ENCODE results near the gene PALM.

The PALM gene

DNA sequence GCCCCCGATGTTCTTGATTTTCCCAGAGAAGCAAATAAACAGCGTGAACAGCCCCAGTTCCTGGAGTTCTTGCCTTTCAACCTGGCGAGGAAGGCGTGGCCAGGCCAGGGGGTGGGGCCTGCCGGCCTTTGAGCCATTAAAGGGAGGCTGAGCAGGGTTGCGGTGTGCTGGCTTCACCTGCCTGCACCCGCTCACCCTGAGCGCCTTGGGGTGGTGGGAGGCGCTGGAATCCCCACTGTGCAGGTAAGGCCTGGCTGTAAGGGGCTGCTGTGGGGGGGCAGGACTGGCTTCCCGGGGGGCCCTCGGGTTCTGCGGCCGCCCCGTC is 39.5 kb downstream of the PALM start:
- DNase-seq = no peak

- DNase-seq = no peak
Measured at GRCh38 chr19:749811-750210, 41.1 kb downstream of the PALM start.

DNA sequence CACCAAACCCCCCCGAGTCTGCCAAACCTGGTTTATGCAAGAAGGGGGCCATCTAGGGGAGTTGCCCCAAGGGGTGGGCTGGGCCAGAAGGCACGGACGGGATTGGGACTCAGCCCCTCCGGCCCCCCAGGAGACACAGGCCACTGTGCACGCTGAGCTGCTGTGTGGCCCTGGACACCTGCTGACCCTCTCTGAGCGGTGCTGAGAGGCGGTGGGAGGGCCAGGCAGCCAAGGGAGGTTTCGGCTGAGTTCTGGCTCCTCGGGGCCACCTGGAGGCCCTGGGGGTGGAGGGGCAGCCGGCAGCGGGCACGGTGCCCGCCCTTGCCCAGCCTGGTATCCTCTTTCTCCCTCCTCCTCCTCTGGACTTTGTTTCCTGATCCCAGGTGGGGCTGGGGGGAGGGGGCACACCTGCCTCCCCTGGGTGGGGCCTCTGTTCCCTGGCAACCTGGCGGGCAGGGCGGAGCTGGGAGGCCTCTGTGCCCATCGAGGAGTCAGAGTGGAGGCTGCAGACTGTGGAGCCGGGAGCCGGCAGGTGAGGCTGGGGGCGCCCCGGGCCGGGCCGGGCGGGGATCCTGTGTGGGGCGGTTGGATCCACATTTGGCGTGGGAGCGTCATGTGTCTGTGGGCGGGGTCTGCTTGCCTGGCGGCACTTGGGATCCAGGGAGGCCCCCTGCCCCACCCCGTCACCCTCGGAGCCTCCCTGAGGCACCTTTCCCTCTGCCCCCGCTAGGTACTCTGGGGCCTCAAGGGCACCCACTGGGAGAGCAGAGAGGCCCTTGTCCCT is 42.1 kb downstream of the PALM start, which contains the start of gene MISP:
Gene MISP (plus strand): TSS at position 473 of the 784 bp plus-strand sequence. CDS start 5,835 bp downstream, outside the sequence.
- no peak for DNase-seq

DNA sequence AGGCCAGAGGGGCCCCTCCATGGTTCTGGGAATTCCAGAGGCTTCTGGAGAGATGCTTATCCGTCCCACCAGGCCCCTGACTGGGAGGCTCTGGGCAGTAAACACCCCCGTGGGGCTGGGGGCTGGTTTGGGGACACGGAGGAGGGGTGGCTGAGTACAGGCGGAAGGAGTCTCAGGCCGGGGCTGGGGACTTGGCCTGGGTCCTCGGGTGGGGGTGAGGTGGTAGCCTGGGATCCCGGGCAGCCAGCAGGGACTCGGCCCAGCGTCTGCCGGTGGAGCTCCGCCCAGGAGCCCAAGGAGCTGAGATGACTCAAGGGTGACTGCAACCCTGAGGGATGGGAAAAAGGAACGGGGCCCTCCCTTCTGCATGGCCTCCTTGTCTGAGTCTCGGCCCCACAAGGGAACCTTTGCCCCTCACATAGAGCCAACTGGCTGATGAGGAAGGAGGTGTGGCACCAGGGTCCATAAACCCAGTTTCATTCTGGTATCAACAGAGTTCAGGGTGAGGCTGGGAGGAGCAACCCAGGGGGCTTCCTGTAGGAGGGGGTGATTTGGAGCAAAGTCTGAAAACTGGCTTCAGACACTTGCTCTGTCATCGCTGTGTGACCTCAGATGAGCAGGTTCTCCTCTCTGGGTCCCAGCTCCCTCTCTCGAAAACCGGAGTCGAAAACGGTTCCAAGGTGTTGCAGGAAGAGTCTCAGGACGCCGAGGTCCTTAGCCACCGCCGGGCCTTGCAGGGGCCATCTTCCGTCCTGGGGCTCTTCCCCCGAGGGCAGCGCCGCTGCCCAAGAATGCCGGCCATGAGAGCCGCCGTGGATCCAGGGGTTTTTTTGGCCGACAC is 43.0 kb downstream of the PALM start:
- no peak for DNase-seq

DNA sequence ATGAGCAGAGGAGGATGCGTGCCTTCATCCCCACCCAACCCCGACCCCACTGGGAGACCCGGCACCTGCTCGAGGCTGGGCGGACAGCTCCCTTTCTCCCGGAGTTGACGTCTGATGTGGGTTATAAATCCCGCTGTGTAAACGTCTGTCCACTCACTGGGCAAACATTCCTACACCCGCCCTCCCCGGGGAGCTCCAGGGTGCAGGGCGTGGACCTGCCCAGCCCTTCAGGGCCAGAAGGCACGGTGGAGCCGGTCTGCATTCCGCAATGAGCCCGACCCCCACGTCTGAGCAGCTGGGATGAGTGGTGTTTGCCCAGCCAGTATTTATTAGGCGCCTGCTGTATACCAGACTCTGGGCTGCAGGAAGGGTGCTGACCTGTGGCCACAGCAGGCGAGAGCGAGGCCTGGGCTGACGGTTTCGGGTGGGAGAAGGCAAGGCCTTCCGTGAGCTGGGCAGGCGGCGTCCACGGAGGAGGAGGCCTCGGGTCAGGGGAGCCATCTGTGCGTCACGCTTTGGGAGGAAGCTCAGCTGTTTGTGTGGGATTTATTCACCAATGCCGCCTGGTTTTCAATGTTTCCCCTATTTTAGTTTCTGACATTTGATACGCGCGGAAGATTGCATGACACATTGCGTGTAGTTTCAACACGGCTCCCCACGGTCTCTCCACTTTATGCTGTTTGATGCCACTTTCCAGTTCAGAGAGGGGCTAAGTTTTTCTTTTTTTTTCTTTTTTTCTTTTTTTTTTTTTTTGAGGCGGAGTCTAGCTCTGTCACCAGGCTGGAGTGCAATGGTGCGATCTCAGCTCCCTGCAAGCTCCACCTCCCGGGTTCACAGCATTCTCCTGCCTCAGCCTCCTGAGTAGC is 44.1 kb downstream of the PALM start:
- no peak for DNase-seq

DNA sequence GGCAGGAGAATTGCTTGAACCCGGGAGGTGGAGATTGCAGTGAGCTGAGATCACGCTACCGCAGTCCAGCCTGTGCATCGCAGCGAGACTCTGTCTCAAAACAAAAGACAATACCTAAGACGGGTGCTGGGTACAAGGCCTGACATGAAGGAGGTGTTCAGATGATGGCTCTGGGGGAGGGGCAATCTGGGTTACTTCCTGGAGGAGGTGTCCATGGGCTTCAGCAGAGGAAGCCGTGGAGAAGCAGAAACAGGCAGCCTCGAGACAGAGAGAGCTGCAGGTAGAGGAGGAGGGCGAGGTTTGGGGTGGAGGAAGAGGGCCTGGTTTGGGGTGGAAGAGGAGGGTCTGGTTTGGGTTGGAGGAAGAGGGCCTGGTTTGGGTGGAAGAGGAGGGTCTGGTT is 45.8 kb downstream of the PALM start:
- DNase-seq = no peak

DNA sequence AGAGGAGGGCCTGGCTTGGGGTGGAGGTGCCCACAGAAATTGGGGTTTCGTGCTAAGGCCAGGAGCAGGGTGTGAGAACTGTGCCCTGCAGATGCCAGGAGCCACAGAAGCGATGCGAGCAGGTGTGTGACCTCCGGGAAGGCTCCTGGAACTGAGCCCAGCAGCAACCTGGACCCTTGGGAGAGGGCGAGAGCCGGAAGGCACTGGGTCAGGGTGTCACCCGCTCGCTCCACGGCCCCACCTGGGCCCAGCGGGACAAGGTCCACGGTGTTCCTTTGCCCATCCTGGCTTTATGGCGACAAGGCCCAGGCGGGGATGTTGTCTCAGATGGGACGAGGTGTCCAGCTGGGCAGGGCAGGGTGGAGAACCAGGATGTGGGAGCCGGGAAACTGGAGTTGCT is 46.3 kb downstream of the PALM start:
- no peak for DNase-seq

DNA sequence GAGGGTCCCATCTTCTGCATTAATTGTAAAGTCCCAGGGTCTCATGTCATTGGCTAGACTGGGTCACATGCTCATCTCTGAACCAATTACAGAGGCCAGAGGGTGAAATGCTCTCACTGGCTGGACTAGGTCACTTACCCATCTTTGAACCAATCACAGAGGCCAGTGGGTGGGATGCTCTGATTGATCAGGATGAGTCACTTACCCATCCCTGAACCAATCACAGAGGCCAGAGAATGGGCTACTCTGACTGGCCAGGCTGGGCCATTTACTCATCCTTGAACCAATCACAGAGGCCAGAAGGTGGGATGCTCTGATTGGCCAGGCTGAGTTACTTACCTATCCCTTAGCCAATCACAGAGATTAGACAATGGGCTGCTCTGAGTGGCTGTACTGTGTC is 47.5 kb downstream of the PALM start:
- DNase-seq = peak in 1 of 58 donors; percentile 33

GRCh38 chr19:756821-757688 is 48.3 kb downstream of the PALM start:
- DNase-seq = no peak

DNA sequence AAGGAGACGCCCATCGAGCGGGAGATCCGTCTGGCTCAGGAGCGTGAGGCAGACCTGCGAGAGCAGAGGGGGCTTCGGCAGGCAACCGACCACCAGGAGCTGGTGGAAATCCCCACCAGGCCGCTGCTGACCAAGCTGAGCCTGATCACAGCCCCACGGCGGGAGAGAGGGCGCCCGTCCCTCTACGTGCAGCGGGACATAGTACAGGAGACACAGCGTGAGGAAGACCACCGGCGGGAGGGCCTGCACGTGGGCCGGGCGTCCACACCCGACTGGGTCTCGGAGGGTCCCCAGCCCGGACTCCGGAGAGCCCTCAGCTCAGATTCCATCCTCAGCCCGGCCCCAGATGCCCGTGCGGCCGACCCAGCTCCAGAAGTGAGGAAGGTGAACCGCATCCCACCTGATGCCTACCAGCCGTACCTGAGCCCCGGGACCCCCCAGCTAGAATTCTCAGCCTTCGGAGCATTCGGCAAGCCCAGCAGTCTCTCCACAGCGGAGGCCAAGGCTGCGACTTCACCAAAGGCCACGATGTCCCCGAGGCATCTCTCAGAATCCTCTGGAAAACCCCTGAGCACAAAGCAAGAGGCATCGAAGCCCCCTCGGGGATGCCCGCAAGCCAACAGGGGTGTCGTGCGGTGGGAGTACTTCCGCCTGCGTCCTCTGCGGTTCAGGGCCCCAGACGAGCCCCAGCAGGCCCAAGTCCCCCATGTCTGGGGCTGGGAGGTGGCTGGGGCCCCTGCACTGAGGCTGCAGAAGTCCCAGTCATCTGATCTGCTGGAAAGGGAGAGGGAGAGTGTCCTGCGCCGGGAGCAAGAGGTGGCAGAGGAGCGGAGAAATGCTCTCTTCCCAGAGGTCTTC is 49.3 kb downstream of the PALM start:
- DNase-seq = no peak

GRCh38 chr19:763181-763580 is 54.4 kb downstream of the PALM start:
- DNase-seq = no peak

DNA sequence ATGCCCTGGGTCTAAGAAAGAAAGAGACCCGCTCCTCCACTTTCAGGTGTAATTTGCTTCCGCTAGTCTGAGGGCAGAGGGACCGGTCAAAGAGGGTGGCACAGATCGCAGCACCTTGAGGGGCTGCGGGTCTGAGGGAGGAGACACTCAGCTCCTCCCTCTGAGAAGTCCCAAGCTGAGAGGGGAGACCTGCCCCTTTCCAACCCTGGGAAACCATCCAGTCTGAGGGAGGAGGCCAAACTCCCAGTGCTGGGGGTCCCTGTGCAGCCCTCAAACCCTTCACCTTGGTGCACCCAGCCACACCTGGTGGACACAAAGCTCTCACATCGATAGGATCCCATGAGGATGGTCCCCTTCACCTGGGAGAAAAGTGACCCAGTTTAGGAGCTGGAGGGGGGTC is 55.1 kb downstream of the PALM start:
- DNase-seq = no peak

- no peak for DNase-seq
Measured at GRCh38 chr19:764301-764700, 55.6 kb downstream of the PALM start.

DNA sequence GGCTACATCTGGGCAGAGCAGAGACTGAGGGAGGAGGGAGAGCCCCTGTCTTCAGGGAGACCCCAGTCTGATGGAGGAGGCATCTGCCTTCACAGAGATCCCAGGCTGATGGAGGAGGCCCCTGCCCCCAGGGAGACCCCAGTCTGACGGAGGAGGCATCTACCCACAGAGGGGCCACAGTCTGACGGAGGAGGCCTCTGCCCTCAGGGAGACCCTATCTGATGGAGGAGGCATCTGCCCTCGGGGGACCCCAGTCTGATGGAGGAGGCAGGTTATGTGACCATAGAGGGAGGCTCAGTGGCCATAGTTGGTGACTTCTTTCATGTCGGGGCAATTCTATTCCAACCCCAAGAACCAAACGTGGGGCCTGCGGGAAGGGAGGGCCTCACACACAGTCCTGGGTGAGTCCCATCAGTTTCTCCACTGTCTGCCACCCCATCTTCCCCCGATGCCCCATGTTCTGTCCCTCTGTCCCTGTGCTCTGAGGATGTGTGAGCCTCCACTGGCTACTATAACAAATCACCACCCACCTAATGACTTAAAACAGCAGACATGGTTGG is 56.5 kb downstream of the PALM start:
- no peak for DNase-seq

DNA sequence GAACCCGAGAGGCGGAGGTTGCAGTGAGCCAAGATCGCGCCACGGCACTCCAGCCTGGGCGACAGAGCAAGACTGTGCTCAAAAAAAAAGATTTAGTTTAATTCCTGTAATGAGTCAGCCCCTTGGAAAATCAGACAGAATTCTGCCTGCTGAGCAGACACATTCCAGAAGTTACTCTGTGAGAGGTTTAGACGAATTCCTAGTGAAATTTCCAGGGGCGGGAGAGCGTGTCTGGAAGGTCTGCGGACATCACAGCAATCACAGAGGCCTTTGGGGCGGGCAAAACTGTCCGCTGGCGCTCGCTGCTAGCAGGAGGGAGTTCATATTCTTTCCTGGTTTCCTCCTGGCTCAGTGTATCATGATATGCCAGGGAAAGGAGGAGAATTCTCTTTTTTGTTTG is 59.7 kb downstream of the PALM start:
- DNase-seq = no peak

- DNase-seq = no peak
Measured at GRCh38 chr19:769616-770015, 60.9 kb downstream of the PALM start.

DNA sequence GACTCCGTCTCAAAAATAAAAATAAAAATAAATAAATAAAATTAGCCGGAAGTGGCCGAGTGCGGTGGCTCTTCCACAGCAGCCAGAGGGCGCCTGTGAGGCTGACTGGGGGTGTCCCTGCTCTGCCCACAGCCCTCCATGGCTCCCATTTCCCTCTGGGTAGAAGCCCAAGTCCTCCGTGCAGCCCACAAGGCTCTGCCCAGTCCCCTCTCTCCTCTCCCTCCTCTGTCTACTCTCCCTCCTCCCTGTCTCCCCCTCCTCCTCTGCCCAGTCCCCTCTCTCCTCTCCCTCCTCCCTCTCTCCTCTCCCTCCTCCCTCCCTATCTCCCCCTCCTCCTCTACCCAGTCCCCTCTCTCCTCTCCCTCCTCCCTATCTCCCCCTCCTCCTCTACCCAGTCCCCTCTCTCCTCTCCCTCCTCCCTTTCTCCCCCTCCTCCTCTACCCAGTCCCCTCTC is 62.6 kb downstream of the PALM start:
- no peak for DNase-seq

DNA sequence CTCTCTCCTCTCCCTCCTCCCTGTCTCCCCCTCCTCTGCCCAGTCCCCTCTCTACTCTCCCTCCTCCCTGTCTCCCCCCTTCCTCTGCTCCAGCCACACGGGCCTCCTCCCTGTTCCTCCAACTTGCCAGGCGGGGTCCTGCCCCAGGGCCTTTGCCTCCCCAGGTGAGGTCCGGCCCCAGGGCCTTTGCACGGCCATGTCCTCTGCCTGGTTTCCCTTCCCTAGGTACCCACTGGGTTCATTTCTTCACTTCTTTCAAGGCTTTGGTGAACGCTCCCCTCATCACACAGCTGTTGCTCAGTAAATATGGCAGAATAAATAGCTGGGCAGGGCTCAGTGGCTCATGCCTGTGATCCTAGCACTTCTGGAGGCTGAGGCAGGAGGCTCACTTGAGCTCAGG is 63.3 kb downstream of the PALM start:
- DNase-seq = no peak

DNA sequence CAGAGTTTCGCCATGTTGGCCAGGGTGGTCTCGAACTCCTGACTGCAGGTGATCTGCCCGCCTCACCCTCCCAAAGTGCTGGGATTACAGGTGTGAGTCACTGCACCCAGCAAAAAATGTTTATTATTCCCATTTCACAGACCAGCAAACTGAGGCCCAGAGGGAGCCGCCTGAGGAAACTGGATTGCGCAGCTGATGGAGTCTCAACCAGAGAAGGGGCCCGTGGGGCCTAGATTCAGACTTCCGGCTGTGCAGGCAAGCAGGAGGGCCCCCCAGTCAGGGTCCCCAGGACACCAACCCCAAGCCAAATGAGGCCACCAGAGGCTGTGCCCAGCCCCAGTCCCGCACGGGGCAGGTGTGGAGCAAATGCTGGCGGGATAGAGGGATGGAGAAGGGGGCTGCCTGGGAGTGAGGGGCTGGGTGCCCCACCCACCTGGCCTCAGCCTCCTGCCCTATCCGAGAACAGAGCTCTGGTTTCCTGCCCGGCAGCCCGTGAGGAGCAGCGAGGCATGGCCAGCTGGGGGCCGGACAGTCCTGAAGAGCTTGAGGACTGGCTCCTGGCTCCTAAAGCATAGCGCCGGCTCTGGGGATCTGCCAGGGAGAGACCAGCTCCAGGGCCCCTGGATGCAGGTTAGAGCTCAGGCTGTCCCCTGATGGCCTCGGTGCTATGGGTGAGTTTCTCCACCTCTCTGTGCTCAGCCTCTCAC is 64.1 kb downstream of the PALM start:
- DNase-seq = no peak
